CD4-positive, alpha-beta T cell treated with Interleukin-12 subunit alpha and Interleukin-12 subunit beta, for 1 hour (primary cell): ENCODE results near the gene CRNKL1.

Source experiments
- DNase-seq: peaks from one replicate; pipeline ENCODE4 v3.0.0-alpha.2; 2020

The CRNKL1 gene

DNA sequence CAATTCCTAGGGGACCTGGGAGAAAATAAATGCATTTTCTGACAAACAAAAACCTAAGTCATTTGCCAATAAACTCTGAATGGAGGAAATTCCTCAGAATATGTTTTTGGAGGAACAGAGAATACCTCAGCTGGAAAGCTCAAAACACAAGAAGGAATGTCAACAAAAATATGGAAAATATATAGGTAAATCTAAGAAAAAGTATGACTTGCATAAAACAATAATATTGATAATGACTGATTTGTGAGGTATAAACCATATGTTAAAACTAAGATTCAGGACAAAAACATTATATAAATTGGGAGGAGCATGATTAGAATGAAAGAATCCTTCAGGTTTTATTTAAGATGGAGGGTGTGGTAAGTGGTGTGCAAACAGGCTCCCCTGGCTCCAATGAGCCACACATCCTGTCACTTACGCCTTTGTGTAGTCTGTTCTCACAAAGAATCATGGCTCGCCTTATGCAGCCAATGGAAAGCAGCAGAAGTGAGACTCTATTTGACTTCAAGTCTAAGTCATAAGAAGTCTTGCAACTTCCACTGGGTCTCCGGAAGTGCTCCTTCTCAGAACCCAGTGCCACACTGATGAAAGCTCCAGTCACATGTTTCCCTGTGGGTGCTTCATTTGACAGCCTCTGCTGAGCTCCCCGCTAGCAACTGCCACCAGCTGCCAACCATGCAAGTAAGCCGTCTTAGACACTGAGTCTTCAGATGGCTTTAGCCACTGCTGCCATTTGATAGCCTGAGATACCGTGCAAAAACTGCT, 8.2 kb upstream of the CRNKL1 start:
- no peak for DNase-seq

DNA sequence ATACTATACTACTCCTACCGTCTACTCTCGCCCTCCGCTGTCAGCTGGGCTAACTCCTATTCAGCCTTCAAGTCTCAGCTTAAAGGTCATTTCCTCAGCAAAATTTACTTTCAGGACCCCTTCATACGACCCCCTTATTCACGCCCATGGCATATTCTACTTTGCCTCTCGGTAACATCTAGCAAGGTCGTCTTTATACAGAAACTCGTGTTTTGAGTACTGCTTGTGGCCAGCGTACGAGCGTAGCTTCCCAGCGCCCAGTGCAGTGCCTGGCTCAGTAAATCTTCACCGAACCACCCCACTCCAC, 546 bp downstream of the CRNKL1 start:
- no peak for DNase-seq

DNA sequence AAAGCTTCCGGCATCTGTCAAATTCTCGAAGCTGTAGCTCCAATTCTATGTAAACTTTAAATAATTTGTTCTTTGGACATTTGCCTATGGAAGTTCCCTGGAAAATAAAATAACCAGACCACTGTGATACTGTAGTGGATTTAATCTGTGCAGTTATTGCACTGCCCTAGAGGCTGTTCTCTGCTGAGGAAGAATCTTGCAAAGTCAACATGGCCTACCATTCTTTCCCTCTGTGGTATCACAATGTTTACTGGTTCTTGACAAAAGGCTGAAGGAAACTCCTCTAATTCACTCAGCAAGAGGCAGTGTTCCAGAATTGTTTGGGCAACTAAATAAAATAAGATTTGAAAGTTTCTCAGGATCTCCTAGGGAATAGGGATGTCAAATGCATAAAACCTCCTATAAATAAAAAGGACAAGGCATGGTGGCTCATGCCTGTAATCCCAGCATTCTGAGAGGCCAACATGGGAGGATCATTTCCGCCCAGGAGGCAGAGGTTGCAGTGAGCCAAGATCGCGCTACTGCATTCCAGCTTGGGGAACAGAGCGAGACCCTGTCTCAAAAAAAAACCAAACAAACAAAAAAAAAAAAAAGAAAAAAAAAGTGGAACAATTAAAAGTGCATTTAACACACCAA, 12.4 kb downstream of the CRNKL1 start:
- DNase-seq = no peak

DNA sequence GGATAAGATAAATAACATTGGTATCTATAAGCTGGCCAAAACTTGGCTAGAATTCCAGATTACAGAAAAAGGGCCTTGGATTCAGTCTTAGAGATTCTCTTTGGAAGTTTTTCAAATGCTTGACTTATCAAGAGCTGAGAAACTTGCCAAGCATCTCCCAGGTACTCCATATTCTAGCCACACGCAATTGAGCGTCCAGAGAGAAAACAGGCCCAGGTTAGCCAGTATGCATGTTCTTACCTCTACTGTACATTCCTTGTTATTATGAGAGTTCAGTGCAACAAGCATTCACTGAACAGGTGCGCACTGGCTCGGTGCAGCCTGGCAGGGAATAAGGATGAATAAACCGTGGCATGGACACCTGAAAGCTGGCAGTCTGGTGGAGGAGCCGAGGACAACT, 13.7 kb downstream of the CRNKL1 start:
- DNase-seq = no peak

DNA sequence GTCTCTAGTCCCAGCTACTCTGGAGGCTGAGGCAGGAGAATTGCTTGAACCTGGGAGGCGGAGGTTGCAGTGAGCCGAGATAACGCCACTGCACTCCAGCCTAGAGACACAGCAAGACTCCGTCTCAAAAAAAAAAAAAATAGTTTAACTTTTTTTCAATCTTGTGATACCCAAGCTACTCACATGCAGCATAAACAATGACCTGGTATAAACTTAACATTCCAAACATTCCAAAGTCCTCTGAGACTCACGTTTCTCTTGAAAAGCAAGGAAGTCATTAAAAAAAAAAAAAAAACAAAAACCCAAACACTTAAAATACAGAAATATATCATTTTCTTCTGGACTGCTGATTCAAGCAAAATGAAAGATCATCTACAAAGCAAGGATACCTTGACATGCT, 14.3 kb downstream of the CRNKL1 start:
- no peak for DNase-seq

DNA sequence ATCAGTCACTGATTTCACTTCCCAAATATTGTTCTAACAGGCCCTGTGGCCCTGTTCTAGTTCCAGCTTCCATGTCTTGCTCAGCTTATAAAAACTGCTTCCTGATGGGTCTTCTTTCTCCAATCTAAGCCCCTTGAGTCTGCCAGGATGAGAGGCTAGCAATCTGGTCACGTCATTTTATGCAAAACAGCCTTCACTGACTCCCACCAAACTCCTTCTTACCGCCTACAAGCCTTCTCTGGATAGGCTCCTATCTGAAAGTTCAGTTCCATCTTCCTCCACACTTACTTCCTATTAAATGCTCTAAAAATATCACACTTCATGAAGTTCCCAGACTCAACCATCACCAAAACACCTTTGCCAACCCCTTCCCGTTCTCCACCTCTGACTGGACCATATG, 15.5 kb downstream of the CRNKL1 start:
- DNase-seq = no peak

DNA sequence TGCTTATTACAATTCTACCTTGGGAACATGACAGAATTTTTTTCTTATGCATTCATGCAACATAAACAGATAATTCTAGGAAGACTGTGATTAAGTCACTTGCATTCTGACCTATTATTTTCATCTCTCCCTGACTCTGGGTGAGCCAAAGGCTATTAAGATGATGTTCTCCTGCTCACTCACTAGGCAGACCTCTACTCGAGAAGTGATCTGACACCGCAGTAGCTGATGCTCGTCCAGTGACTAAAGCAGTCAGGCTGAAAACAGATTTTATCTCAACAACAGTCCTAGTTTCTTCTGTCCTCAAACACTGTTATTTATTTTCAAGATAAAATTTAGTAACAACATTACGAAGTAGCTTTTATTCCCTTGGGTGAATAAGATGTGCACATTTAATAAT, 17.8 kb downstream of the CRNKL1 start:
- DNase-seq = no peak

DNA sequence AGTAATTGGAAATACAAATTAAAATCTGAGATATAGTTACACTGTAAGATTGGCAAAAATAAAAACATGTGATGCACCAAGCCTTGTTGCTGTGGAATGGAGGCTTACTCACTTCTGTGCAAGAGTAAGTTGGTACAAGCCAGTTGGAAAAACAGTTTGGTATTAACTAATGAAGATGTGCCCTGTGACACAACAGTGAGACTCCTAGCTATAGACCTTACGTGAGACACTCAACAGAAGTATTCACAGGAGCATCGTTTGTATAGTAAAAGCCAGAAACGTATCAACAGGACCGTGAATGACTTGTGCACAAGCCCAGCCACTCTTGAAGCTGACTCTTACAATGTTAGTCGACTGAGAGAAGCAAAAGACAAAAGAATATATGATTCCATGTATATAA, 20.5 kb downstream of the CRNKL1 start:
- DNase-seq = no peak

DNA sequence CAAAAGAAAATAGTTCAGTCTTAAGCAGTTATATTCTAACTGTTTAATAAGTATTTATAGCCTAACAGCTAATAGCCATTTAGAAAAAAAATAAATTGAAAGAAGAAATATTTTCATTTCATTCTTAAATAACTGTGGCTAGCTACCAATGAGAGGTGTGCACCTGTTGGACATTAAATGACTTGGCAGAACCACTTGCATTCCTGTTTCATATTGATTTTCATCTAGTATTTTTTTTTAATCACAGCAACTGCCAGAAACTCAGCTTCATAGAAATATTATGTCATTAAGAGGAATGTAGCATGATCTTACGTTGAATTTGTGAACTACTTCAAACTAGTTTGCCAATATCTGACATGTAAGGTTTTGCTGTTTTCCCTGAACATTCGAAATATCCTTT, 25.0 kb downstream of the CRNKL1 start:
- DNase-seq = no peak

DNA sequence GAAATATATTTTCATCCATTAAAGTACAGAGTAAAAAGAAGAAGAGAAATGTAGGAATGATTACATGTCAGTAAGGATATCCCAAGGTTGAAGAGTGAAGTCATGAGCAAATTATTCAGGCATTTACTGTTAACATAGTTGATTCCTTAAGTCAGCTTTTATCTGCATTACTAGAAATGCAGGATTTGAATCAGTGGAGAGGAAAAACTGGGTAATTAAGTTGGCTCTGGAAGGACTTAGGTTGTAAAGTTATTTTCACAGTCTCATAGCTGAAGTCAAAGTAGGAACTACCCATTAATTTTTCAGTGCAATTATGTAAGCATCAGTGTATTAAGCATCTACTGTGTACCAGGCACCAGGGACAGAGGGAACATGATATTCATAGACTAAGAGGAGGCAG, 27.3 kb downstream of the CRNKL1 start:
- DNase-seq = no peak

DNA sequence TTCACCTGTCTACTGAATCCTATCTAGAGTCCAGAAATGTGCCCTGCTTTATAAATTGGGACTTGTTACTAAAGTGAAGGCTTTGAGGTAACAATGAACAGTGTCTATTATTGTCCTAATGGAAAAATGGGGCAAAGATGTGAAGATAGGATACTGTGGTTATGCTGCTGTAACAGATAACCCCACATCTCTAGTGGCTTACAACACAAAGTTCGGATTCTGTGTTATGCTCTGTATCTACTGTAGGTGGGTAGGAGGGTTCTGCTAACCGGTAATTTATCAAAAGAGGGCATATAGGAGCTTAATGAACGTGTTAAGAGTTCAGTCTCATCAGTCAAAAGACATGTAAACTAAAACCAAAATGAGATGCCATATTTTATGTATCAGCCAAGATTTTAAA, 28.9 kb downstream of the CRNKL1 start:
- no peak for DNase-seq

DNA sequence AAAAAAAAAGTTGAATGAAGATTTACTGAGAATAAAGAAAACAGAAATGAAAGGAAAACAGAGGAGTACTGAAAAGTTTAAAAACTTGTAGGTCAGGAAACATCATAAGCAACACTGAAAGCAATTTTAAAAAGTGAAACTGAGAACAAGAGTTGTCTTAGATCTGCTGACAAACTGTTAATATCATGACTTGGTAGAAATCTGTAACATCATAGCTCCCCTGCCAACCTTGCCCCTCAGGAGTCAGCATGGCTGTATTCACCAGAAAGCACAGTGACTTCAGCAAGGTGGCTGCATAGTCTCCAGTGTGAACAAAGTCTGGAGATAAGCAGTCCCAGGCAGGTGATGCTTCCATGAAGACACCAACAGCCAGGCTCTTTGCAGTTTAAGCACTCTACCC, 29.8 kb downstream of the CRNKL1 start:
- no peak for DNase-seq

DNA sequence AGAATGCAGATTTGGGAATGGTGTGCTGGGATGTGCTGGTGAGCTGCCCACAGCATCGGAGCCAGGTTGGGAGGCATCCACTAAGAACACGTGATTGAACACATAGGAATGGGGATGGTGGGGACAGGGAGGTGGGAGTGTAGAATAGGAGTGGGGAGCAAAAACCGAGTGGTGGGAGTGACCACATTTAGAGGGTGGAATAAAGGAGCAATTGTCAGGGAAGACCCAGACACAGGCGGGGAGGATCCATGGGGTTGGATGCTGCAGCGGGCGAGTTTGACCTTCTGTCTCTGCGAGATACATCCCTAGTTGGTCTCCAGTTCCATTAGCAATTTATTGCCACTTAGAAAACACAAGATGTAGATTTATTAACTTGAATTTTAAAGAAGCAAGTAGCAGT, 30.4 kb downstream of the CRNKL1 start:
- no peak for DNase-seq

DNA sequence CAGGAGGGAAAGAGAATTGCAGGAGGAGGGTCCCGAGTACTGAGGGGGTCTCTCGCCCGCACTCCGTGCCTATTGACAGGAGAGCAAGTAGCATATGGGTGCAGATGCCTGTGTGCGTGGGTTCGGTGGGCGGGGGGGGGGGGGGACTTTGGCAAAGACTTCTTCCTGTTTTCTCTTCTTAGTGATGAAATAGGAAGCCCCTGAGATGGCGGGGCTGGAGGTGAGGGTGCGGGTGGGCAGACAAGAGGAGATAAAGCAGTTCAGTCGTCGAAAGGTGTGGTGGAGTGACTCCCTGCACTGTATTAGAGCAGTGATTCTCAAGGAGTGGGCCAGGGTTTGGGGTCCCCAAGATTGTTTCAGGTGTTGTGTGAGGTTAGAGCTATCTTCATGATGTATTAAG, 31.4 kb downstream of the CRNKL1 start:
- no peak for DNase-seq

DNA sequence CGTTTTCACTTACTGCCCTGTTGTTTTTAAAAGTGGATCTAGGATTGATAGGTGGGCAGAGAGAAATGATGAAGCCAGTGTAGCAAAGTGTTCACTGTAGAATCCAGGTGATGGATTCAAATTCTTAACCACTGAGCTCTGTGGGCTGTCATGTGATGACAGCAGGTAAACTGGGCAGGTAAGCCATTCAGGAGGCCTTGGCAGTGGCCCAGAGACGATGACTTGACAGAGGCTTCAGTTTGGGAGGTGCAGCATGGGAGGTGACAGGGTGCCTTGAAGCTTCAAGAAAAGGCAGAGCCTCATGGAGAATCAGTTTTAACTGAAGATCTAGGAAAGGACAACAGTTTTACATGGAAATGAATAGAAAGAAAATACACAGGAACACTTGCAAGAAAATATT, 33.1 kb downstream of the CRNKL1 start:
- DNase-seq = no peak

DNA sequence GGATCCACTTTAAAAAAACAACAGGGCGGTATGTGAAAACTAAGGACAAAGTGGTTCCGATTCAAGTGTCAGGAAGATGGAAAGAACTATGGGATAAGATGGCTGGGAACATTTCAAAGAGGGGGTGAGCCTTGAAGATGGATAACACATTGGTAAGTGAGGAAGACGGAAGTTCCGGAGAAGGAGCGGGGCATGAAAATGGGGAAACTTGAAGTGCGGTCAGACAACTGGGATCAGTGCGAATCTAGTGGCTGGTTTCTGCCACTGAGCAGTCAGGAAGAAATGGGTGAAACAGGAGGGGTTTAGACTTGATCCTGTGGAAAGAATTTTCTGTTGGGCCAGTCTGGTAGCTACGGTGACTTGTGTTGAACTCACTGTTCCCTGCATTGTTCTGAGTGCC, 33.9 kb downstream of the CRNKL1 start:
- DNase-seq = no peak

DNA sequence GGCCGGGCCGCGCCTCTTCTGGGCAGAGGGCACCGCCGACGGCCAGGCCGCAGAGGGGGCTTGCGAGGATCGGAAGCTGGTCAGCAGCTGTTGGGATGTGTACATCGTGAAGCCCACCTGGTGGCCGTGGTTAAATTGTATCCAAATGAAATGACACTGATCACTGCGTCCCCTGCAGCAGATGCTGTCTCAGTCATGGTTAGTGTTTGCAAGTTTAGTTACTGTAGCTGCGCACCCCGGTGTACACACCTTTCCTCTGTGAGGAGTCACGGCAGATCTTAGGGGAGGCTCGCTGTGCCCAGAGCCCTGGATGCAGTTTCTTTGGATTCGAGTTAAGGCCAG, 34.5 kb downstream of the CRNKL1 start:
- DNase-seq = peak; percentile 14

DNA sequence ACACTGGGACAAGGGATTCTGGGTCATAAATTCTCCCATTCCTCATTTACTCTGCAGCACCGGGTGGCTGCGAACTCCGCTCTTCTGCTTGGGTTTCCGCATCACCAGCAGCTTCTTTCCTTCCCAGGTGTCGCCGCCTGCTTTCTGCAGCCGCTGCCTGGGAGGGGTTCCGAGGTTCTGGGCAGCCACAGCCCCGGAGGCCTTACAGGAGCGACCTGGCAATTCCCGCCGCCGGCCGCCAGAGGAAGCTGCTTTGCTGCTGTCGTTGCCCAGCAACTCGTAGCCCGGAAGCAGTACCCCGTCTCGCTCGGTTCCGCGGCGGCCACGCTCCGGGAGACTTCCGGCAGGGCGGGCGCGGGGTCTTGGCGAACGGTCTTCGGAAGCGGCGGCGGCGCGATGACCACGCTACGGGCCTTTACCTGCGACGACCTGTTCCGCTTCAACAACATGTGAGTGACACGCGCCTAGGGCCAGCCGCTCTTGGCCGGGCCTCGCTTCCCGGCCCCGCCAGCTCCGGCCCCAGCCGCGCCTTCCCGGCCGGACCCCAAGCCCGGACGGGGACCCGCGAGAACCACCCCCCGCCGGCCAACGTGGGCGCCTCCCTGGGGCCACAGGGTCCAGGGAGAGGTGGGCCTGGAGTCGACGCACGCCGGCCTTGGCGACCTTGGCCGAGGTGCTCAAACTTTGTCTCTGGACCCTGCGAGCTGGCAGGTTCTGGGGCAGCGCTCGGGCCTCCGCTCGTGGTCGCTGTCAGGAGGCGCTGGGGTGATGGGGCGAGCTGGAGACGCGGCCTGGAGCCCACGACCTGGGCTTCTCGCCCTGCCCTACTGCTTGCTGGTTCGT, 35.0 kb downstream of the CRNKL1 start, which contains the start of gene NAA20:
TSS of gene NAA20 (plus strand) at position 362 of the 843 bp plus-strand sequence. CDS start at position 397, 35 bp downstream.
- DNase-seq = peak; percentile 91

DNA sequence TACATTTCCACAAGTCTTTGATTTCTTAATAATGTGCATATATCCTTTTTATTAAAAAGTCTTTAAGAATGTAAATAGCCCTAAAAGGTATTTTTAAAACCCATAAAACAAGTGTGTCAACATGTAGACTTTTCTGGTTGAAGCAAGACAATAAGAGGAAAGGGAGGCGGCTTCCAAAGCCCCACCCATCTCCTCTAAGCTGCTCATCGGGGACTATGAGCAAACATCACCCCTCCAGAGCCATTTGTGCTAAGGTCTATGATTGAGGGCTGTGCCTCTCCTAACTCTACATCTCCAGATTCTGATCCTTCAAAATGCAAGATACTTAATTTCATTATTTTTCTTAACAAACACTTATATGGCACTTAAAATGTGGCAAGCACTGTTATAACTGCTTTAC, 37.6 kb downstream of the CRNKL1 start:
- no peak for DNase-seq

DNA sequence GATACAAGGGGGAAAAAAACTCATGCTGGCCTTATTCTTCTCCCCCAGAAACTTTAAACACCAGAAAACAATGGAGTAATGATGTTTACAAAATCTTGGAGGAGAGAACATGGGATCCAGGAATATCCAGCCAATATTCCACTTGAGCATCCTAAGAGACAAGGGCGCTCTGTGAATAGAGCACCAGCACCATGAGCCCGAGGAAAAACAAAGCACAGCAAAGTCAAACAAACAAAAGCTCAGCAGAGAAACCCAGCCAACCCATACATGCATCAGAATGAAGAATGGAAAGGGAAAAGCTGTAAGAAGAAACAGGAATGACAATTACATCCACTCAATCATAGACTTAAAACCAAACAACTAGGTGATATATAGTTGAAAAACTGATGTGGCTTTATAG, 39.7 kb downstream of the CRNKL1 start:
- no peak for DNase-seq

DNA sequence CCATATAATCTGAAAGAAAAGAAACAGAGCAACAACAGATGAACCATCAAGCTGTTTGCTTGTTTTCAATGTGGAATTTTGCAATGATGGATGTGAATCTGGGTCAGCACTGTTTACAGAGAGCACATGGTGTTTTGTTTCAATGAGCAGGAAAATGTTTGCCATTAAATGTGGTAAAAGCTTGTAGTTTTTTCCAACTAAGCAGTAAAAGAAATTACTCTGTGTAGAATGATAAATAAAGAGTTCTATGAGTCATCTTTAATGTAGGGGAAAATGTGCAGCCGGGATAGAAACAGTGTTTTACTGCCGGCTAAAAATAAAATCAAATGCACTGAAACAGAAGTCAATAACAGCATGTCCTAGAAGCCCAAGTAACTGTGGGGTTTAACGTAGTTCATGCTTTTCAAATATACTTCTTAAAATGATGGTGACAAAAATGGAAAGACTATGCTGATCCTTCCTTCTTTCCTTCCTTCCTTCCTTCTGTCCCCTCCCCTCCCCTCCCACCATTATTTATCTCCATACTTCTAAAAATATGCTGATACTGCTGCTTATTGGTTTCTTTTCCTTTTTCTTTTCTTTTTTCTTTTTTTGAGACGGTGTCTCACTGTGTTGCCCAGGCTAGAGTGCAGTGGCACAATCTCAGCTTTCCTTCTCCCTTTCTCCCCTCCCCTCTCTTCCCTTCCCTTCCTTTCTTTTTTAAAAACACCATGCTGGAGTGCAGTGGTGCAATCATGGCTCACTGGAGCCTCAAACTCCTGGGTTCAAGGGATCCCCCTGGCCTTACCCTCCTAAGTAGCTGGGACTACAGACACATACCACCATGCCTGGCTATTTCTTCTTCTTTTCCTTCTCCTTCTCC, 41.4 kb downstream of the CRNKL1 start:
- no peak for DNase-seq

DNA sequence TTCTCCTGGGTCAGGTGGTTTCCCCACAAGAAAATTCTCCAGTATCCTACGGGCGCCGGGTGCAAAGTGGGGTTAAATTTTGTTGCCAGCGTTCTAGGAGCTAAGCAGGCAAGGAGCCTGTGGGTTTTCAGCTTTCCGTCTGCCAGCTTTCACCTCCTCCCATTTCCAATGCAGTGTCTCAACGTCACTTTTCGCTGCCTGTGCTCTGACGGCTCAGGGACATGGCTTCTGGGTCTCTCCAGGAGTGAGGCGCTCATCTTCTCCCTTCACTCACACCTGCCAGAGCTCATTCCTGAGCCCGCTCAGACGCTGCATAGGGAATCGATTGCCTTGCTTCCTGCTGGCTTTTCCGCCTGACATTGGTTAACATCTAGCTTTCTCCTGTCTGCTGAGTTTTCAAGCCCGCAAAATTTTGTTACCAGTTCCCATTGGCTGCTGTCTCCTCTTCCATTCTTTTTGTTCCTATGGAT, 42.4 kb downstream of the CRNKL1 start:
- DNase-seq = no peak

DNA sequence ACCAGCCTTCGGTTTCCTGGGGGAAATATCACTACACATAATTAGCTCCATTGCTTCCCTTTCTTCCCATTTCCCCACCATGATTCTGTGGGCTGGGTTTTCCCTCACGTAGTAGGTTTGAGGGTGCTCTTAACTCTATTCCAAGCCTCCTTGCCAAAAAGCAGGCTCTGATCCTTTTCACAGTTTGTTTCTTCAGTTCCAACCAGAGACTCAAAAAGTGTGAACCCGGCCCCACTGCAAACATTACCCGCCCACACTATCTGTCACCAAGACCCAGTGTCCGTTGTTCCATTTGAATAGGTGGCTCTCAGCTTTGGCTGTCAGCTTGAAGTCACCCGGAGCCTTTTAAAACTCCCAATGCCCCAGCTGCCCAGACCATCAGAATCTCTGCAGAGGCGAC, 46.9 kb downstream of the CRNKL1 start:
- DNase-seq = no peak
